Endodermal cell (in vitro differentiated cells): ENCODE measurements around the gene IL5. TPM values are rescaled to one million over a fixed set of nuclear protein-coding genes. Genes with fewer than 3 reads are reported as not detected.

Experiments used
- DNase-seq: peaks from one replicate; pipeline ENCODE4 v3.0.0-alpha.2; 2017
- H3K27ac ChIP-seq: 2 replicates; pipeline ENCODE4 v1.5.1; 2013; ENCODE audit warnings: mild to moderate bottlenecking, low read depth, low read length, moderate library complexity
- H3K27me3 ChIP-seq: 2 replicates; pipeline ENCODE4 v1.6.1; 2013; ENCODE audit warnings: mild to moderate bottlenecking, low read length, moderate library complexity; ENCODE audit not compliant: insufficient read depth, control insufficient read depth, poor library complexity, severe bottlenecking
- H3K36me3 ChIP-seq: 2 replicates; pipeline ENCODE4 v1.7.0; 2013; ENCODE audit warnings: mild to moderate bottlenecking, low read length, moderate library complexity; ENCODE audit not compliant: control insufficient read depth, insufficient read depth
- H3K4me1 ChIP-seq: one replicate; pipeline ENCODE4 v1.7.0; 2013; ENCODE audit warnings: low read length; ENCODE audit not compliant: control insufficient read depth, insufficient read depth
- H3K4me3 ChIP-seq: 2 replicates; pipeline ENCODE4 v1.5.1; 2013; ENCODE audit warnings: mild to moderate bottlenecking, low read length, moderate library complexity
- H3K9ac ChIP-seq: 2 replicates; pipeline ENCODE4 v1.6.1; 2013; ENCODE audit warnings: mild to moderate bottlenecking, low read length, moderate library complexity; ENCODE audit not compliant: poor library complexity, severe bottlenecking; ENCODE audit errors: extremely low read depth
- H3K9me3 ChIP-seq: 2 replicates; pipeline ENCODE4 v1.6.1; 2013; ENCODE audit warnings: mild to moderate bottlenecking, low read length, moderate library complexity; ENCODE audit not compliant: control insufficient read depth
- H3K27ac Mint-ChIP-seq: 2 replicates; pipeline ENCODE4 v1.8.0; 2020; ENCODE audit warnings: mixed read lengths
- H3K27me3 Mint-ChIP-seq: 2 replicates; pipeline ENCODE4 v1.8.0; 2021; ENCODE audit warnings: mild to moderate bottlenecking, mixed read lengths; ENCODE audit not compliant: insufficient read depth
- H3K36me3 Mint-ChIP-seq: 2 replicates; pipeline ENCODE4 v1.8.0; 2020; ENCODE audit warnings: low read depth, mixed read lengths
- H3K4me1 Mint-ChIP-seq: 2 replicates; pipeline ENCODE4 v1.8.0; 2020; ENCODE audit warnings: mixed read lengths
- H3K4me3 Mint-ChIP-seq: 2 replicates; pipeline ENCODE4 v1.8.0; 2020; ENCODE audit warnings: mild to moderate bottlenecking, moderate library complexity, mixed read lengths
- H3K9me3 Mint-ChIP-seq: 2 replicates; pipeline ENCODE4 v1.8.0; 2020; ENCODE audit warnings: mild to moderate bottlenecking, mixed read lengths
- CTCF ChIP-seq: fragments of 200-600 bp; sonication (generic); conservative IDR thresholded peaks from 2 replicates; pipeline ENCODE4 v1.5.0; 2021; ENCODE audit warnings: antibody characterized with exemption, mild to moderate bottlenecking
- WGBS, 2 experiments: methylation state at CpG; one replicate each; pipeline versions ENCODE4 v1.1.5 to v1.1.7; 2013; ENCODE audit warnings: missing lambda C conversion rate in 2 of 2, mixed read lengths in 1 of 2; ENCODE audit not compliant: insufficient coverage in 1 of 2, insufficient read length in 1 of 2; 5-methylcytosine and 5-hydroxymethylcytosine counted together
- total RNA-seq, 2 donors: library from RNA; stranded (reverse); fragmentation: NEBNext Ultra II Directional in 1 of 2; extraction: Animal tissue kit (Norgen Biotek cat#: 25700) in 1 of 2; gene quantifications; 2 replicates in 1 of 2; 3 replicates in 1 of 2; pipeline ENCODE4 v1.2.1, GENCODE V29; 2021

IL5 gene
- total RNA-seq, 2 donors from 2014 or later, result not detected

GRCh38 chr5:132497488-132497997, 45.8 kb downstream of the IL5 start:
- peaks cover 14% of the 10 kb centered on the region for H3K27me3 Mint-ChIP-seq
- no peak overlapping the region for H3K9ac ChIP-seq
- H3K9me3 ChIP-seq, result no peaks in the 10 kb centered on the region
- H3K36me3 Mint-ChIP-seq, result no peaks in the 10 kb centered on the region
- DNase-seq, result peak; percentile 81
- no peaks in the 10 kb centered on the region for H3K36me3 ChIP-seq
- H3K27ac Mint-ChIP-seq, result peak overlapping the region; percentile 39
- no peak for TF ChIP-seq CTCF
- no peaks in the 10 kb centered on the region for H3K4me1 ChIP-seq
- H3K27ac ChIP-seq, result no peak overlapping the region
- H3K27me3 ChIP-seq, result peaks cover 8% of the 10 kb centered on the region
- peak overlapping the region; percentile 88 for H3K4me3 ChIP-seq
- 60 to 88% methylated on average over 2 to 6 of the region's 6 CpGs for WGBS, 2 experiments
- peak overlapping the region; percentile 78 for H3K4me3 Mint-ChIP-seq
- H3K9me3 Mint-ChIP-seq, result no peaks in the 10 kb centered on the region
- peaks cover 14% of the 10 kb centered on the region for H3K4me1 Mint-ChIP-seq

- Mint-ChIP-seq H3K36me3 (no peaks in the 10 kb centered on the region), H3K27me3 (peaks cover 19% of the 10 kb centered on the region), H3K9me3 (no peaks in the 10 kb centered on the region), H3K27ac (peak overlapping the region; percentile 88), H3K4me3 (peak overlapping the region; percentile 78), H3K4me1 (peaks cover 18% of the 10 kb centered on the region)
- DNase-seq, result peak; percentile 96
- H3K4me1 ChIP-seq, result no peaks in the 10 kb centered on the region
- H3K27me3 ChIP-seq, result peaks cover 8% of the 10 kb centered on the region
- H3K36me3 ChIP-seq, result no peaks in the 10 kb centered on the region
- H3K9me3 ChIP-seq, result no peaks in the 10 kb centered on the region
- no peak overlapping the region for H3K27ac ChIP-seq
- H3K9ac ChIP-seq, result peak overlapping the region; percentile 48
- no peak for TF ChIP-seq CTCF
- H3K4me3 ChIP-seq, result peak overlapping the region; percentile 88
- 2 to 7% methylated on average over 31 to 62 of the region's 62 CpGs for WGBS, 2 experiments
Observed at GRCh38 chr5:132496631-132497487, 46.5 kb downstream of the IL5 start.

- Histone ChIP-seq H3K27ac (no peak overlapping the region), H3K4me1 (no peaks in the 10 kb centered on the region), H3K36me3 (no peaks in the 10 kb centered on the region), H3K4me3 (peak overlapping the region; percentile 88), H3K9ac (peak overlapping the region; percentile 48), H3K9me3 (no peaks in the 10 kb centered on the region), H3K27me3 (peaks cover 8% of the 10 kb centered on the region)
- Mint-ChIP-seq H3K27me3 (peaks cover 25% of the 10 kb centered on the region), H3K4me3 (peak overlapping the region; percentile 78), H3K4me1 (peaks cover 23% of the 10 kb centered on the region), H3K36me3 (no peaks in the 10 kb centered on the region), H3K27ac (peak overlapping the region; percentile 88), H3K9me3 (no peaks in the 10 kb centered on the region)
- TF ChIP-seq CTCF, result no peak
- 0 to 2% methylated on average over 3 to 18 of the region's 18 CpGs for WGBS, 2 experiments
- DNase-seq, result peak; percentile 98
Observed at GRCh38 chr5:132496191-132496630, 47.1 kb downstream of the IL5 start.
